CD4-positive, alpha-beta T cell treated with Interleukin-21 for 1 hour (primary cell): ENCODE results near the gene HNRNPLL.
"Not testable (repeated sequence)": the region's sequence is repeated elsewhere in the genome, so short reads cannot be mapped to it uniquely, and the experiment has no call there.

Experiments used
- DNase-seq: peaks from one replicate; pipeline ENCODE4 v3.0.0-alpha.2; 2020

HNRNPLL gene

DNA sequence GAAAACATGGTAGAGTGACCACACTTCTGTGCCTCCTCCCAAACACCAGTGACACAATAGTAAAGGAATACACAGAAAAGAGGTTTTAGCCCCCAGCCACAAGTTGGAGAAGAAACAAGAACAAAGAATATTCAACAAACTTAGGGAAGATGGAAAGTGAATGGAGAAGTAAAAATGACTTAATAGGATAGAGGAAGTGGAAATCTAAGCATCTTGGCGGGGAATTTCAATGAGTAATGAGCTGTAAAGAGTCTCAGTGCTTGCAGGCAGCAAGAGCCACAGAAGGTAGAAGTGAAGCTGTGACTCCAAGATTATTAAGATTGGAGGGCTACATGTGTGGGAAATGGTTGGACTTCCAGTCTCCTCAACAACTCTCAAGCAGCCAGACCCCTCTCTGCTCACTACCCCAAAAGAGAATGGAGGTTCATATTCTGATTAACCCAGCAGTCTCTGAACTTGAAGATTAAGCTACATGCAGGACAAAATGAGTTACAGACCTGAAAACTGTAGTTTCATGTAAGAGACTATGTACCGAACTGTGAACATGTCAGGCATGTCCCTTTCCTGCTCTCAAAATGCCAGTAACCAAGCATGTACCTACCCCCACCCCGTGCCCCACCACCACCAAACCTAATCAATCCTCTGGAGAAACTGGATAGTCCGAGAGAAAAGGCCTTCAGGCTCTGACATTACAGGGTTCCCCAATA, 16.9 kb upstream of the HNRNPLL start:
- DNase-seq: no peak

GRCh38 chr2:38617301-38617700, 14.6 kb upstream of the HNRNPLL start:
- no peak for DNase-seq

GRCh38 chr2:38615237-38615636, 12.5 kb upstream of the HNRNPLL start:
- no peak for DNase-seq

GRCh38 chr2:38613849-38614213, 11.1 kb upstream of the HNRNPLL start:
- DNase-seq: no peak

- no peak for DNase-seq
These were observed 10.6 kb upstream of the HNRNPLL start for GRCh38 chr2:38613126-38613848.

GRCh38 chr2:38610851-38611801, 8.4 kb upstream of the HNRNPLL start:
- DNase-seq: no peak

GRCh38 chr2:38609246-38609645, 6.5 kb upstream of the HNRNPLL start:
- not testable (repeated sequence) for DNase-seq

DNA sequence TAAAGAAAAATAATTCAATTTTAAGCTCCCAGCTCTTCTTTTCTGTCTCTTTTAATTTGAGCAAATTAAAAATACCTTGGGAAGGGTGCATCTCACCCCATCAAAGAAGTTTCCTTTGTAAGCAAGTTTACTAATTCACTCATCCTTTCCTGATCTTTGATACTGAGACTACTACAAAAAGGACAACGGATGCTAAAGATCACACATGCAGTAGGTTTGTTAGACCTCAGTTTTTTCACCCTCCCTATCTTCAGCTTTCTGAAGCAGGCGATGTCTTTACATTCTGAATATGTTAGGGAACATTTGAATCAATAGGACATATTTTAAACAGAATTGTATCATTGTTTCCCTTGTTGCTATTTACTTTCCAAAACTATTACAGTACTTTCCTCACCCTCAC, 6.0 kb upstream of the HNRNPLL start:
- DNase-seq: no peak

DNA sequence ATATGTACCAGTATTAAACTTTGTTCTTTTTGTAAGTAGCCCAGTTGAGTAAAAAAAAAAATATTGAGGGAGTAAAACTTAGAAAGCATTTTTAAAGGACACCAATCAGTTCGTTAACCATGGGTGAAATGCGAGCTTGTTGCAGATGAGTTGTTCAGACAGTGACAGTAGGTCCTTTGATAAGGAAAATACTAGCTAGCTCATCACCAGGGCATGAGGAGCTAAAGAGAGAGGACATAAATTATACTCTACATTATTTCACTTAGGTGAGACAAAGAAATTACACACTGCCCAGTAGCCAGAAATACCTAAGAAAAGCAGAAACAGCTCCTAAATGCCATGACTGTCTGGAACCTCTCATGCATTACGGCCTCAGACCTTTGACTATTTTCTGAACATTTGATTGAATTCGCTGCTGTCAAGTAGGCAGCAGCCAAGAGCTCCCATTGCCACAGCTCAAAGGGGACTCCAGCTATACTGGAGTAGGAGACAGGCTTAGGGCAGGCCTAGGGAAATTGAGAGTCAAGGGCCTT, 2.6 kb upstream of the HNRNPLL start:
- no peak for DNase-seq

DNA sequence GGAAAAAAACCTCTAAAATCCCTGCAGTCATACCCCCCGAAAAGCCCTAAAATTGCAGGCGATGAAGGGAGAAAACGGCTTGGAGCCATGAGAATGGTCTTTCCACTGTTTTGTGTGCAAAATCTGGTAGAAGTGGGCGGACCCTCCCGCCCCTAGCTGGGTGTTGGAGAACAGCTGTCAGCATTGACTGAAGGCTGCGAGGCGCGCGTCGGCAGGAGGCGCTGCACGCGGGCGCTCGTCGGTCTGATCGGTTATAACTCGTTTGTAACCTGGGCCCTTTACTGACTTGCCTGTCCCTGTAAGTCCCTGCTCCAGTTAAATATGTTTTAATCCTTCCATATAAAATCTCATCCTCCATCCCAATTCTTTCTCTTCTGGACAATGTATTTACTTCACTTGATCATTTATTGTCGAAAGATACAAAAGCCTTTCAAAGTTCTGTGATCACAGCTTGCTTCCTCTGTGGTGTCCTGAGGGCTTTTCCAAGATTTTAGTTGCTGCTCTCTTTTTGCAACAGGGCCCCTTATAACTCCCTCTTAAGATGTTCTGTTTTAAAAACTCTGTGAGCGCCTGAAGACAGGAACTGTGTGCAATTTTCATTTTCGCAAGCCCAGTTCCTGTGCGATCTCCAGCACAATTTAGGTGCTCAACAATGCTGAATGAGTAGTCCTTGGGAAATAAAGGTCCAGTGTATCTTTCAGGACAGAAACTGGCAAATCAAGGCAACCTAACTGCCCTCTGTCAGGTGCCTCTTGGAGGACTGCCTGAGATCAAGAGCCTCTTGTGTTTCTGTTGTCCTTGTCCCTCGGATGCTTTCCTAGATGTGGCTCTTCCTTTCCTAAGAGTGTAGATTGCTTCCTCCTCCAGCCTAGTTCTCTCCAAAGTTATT, 918 bp upstream of the HNRNPLL start:
- DNase-seq: peak; percentile 85

DNA sequence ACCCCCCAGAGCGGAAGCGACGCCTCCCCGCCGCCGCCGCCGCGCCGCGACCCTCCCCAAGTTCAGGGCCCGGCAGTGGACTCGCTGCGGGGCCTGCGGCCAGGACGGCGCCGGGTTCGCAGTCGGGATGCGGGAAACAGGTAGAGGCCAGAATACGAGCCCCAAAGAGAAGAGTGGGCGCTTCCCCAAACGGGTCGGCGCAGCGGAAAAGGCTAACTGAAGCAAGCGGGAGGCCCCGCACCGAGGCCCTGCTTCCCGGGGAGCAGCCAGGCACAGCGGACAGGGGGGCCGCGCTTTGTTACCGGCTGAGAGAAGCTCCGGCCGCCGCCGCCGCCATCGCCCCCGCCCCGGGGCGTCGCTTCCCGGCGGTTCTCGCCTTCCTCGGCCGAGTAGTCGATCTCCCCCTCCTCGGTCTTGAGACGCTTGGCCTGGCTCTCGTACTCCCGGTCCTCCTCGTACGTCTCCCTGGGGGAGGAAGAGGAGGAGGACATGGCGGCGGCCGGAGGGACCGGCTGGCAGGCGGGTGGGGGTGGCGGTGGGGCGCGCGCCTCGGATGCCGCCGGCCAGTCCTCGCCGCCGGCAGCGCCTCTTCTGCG, 494 bp downstream of the HNRNPLL start:
- DNase-seq: no peak

GRCh38 chr2:38601463-38602135, 1.1 kb downstream of the HNRNPLL start:
- DNase-seq: no peak

GRCh38 chr2:38600921-38601455, 1.7 kb downstream of the HNRNPLL start:
- DNase-seq: no peak

DNA sequence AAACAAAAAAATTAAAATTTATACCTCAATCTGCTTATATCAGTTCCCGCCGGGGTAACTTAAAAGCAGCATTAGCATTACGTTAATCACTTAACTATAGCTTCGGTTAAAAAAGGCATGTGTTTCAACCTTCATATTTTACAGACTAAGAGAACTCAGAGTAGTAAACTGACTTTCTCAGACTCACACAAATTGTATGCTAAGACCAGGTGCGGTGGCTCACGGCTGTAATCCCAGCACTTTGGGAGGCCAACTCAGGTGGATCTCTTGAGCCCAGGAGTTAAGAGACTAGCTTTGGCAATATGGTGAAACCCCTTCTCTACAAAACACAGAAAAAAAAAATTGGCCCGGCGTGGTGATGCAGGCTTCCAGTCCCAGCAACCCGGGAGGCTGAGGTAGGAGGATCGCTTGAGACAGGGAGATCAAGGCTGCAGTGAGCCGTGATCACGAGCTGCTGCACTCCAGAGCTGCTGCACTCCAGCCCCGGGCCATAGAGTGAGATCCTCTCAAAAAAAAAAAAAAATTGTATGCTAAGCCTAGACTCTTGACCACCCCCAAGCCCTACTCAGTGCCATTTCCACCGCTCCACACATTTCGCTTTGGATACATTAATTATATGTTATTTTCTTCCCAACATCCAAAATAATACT, 2.4 kb downstream of the HNRNPLL start:
- no peak for DNase-seq

- peak; percentile 51 for DNase-seq
These were observed 3.0 kb downstream of the HNRNPLL start for GRCh38 chr2:38599706-38600105.

DNA sequence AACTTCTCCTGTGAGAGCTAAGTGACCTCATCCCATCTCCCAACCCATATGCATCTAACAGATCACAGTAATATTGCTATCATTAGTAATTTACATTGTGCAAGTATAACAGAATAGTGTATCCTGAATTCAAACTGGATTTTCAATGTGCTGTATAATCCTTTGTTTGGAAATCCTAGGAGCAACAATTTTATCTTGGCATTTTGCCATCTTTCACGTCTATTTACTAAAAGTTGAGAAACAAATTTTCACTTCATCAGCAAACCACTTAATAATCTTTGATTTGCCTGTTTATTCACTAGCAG, 3.8 kb downstream of the HNRNPLL start:
- DNase-seq: no peak

DNA sequence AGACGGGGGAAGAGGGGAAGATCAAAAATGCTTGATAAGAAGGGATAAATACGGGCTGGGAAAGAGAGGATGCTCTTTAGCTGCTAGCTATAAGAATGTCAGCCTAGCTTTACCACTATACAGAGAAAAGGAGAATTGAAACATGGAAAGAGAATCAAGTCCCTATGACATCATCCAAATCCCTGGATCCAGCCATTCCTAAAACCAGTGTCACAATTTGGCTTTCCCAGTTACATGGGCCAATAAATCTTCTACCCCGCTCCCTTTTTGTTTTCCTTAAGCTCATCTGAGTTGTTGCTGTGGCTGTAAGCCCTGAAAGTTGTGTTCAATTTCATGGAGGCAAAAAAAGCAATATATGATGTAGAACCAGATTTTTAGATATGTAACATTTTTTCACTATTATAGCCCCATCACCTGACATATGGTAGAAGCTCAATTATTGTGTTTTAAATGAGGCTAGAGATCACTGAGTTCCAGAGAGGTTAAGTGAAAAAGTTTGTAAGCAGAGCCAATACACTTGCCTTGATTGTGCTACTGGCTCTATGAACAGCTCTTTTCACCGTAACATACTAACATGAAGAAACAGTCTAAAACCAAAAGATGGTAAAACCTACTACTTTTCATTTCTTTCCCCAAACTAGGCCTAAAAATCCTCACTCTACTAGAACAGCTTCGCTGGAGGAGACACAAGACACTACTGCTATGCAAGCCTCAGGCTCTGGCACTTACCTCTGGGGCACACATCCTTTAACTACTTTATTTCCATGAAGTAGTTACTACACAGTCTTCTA, 4.3 kb downstream of the HNRNPLL start:
- no peak for DNase-seq

DNA sequence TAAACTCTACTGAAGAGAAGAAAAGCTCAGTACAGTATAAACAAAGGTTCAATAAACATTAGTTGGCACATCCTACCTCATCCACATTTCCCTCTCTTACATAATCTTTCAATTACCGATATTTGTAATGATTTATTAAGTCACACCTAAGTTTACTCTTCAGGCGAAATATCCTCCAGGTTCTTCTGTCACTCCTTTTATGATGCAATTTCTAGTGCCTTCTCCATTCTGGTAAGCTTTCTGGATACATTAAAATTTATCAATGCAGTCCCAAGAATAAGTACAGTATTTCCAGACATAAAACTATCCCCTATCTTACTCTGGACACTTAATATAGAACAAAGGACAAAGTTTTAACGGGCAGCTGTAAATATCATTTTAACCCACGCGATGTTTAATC, 5.6 kb downstream of the HNRNPLL start:
- no peak for DNase-seq

DNA sequence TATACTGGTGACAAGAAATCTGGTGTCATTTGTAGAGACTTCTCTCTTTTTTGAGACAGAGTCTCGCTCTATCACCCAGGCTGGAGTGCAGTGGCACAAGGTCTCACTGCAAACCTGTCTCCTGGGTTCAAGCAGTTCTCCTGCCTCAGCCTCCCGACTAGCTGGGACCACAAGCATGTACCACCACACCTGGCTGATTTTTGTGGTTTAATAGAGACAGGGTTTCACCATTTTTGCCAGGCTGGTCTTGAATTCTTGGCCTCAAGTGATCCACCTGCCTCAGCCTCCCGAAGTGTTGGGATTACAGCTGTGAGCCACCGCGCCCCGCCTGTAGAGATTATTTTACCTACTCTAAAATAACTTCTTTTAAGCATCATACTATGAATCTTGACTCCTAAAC, 6.5 kb downstream of the HNRNPLL start:
- no peak for DNase-seq

- no peak for DNase-seq
These were observed 9.8 kb downstream of the HNRNPLL start for GRCh38 chr2:38592951-38593350.
